CD4-positive, alpha-beta memory T cell (primary cell): ENCODE results near the gene PCDHGB1. TPM values are rescaled to one million over a fixed set of nuclear protein-coding genes. Genes with fewer than 3 reads are reported as not detected.
"Not testable (repeated sequence)": the region's sequence is repeated elsewhere in the genome, so short reads cannot be mapped to it uniquely, and the experiment has no call there.

Source experiments
- CTCF ChIA-PET: fragments of 350-600 bp; sonication (Branson Sonifier 250); formaldehyde crosslinking; loops from one replicate; lab custom pipeline; 2021; ENCODE audit warnings: inconsistent platforms; ENCODE audit not compliant: partially characterized antibody; lab: Charles Lee
- POLR2A ChIA-PET: fragments of 350-600 bp; sonication (Branson Sonifier 250); formaldehyde crosslinking; loops from one replicate; lab custom pipeline; 2021; ENCODE audit not compliant: partially characterized antibody; lab: Charles Lee
- DNase-seq, 5 donors: peaks; one replicate each; pipeline versions ENCODE4 v3.0.0 to v3.0.0-alpha.2; 2020 to 2022; ENCODE audit warnings: mixed read lengths in 1 of 5
- H3K27ac ChIP-seq: one replicate; pipeline ENCODE4 v1.7.0; 2013; ENCODE audit warnings: low read depth, low read length
- H3K27me3 ChIP-seq: 2 replicates; pipeline ENCODE4 v1.7.0; 2013; ENCODE audit warnings: mild to moderate bottlenecking, low read length, moderate library complexity; ENCODE audit not compliant: insufficient read depth
- H3K36me3 ChIP-seq: 2 replicates; pipeline ENCODE4 v1.7.0; 2013; ENCODE audit warnings: mild to moderate bottlenecking, low read length, moderate library complexity; ENCODE audit not compliant: insufficient read depth
- H3K4me1 ChIP-seq: 2 replicates; pipeline ENCODE4 v1.7.0; 2013; ENCODE audit warnings: mild to moderate bottlenecking, low read length, moderate library complexity; ENCODE audit not compliant: insufficient read depth
- H3K4me3 ChIP-seq, 2 donors: one replicate each; pipeline ENCODE4 v1.7.0; 2013; ENCODE audit warnings: low read length in 2 of 2, mild to moderate bottlenecking in 1 of 2
- H3K9me3 ChIP-seq, 2 donors: one replicate each; pipeline ENCODE4 v1.7.0; 2013; ENCODE audit warnings: low read length in 2 of 2, control low read depth in 1 of 2; ENCODE audit not compliant: control insufficient read depth in 1 of 2
- H3K27ac Mint-ChIP-seq, 7 donors: one replicate each; pipeline ENCODE4 v1.8.0; 2020 to 2021; ENCODE audit warnings: mixed read lengths in 7 of 7, mild to moderate bottlenecking in 6 of 7, inconsistent platforms in 3 of 7, moderate library complexity in 3 of 7
- H3K27me3 Mint-ChIP-seq, 2 donors: one replicate each; pipeline ENCODE4 v1.8.0; 2020 to 2021; ENCODE audit warnings: mixed read lengths in 2 of 2
- H3K36me3 Mint-ChIP-seq, 2 donors: one replicate each; pipeline ENCODE4 v1.8.0; 2020 to 2021; ENCODE audit warnings: mixed read lengths in 2 of 2, inconsistent platforms in 1 of 2, mild to moderate bottlenecking in 1 of 2
- H3K4me1 Mint-ChIP-seq, 4 donors: one replicate each; pipeline ENCODE4 v1.8.0; 2020 to 2021; ENCODE audit warnings: mixed read lengths in 4 of 4, mild to moderate bottlenecking in 1 of 4
- H3K4me3 Mint-ChIP-seq, 8 donors: one replicate each; pipeline ENCODE4 v1.8.0; 2020 to 2021; ENCODE audit warnings: mixed read lengths in 8 of 8, mild to moderate bottlenecking in 7 of 8, moderate library complexity in 6 of 8, inconsistent platforms in 3 of 8
- H3K9me3 Mint-ChIP-seq, 8 donors: one replicate each; pipeline ENCODE4 v1.8.0; 2020 to 2021; ENCODE audit warnings: mixed read lengths in 8 of 8, mild to moderate bottlenecking in 5 of 8, inconsistent platforms in 3 of 8, moderate library complexity in 1 of 8
- intact Hi-C: fragments of 100-400 bp; cut with micrococcal nuclease; formaldehyde crosslinking; loops from one replicate; pipeline ENCODE4 v1.15.1; 2023
- polyA plus RNA-seq, 2 donors: library from polyadenylated mRNA; unstranded; fragments of 300-500 nt; fragmentation: Illumina TruSeq; gene quantifications; one replicate each; pipeline ENCODE4 v1.2.3, GENCODE V29; 2021
- total RNA-seq, 2 experiments: library from RNA; stranded (reverse); gene quantifications; one replicate each; pipeline ENCODE4 v1.2.3, GENCODE V29; 2021

The PCDHGB1 gene
- total and polyA plus RNA-seq, 4 experiments from 2014 or later: 0.17 to 0.26 TPM; not detected in 2

DNA sequence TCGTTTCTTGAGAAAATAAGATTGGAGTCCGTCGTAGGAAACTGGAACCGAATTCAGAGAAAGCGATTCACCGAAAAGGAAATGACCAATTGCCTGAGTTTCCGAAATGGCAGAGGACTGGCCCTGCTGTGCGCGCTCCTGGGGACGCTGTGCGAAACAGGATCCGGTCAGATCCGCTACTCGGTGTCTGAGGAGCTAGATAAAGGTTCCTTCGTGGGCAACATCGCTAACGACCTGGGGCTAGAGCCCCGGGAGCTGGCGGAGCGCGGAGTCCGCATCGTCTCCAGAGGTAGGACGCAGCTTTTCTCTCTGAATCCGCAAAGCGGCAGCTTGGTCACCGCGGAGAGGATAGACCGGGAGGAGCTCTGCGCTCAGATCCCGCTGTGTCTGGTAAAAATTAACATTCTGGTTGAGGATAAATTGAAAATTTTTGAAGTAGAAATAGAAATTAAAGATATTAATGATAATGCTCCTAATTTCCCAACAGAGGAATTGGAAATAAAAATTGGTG lies 5.9 kb upstream of the PCDHGB1 start:
- ChIA-PET CTCF (interaction anchor here (1.0 to 1.5 kb wide), 2 partner anchors 214 to 223 kb away, joined by 3 read pairs; no protein-coding TSS in a partner anchor), POLR2A (no interaction called here)
- Mint-ChIP-seq H3K9me3 (peaks cover 3 to 73% (median 62%) of the 10 kb centered on the region in 8 donors), H3K4me1 (peaks cover 0 to 3% (median 0%) of the 10 kb centered on the region in 4 donors), H3K27ac (no peak overlapping the region), H3K36me3 (peaks cover 5 to 9% of the 10 kb centered on the region in 2 donors), H3K4me3 (peak overlapping the region in 7 of 8 donors; percentile 46 to 73 (median 71)), H3K27me3 (peaks cover 28 to 33% of the 10 kb centered on the region in 2 donors)
- no peaks in the 10 kb centered on the region for H3K27me3 ChIP-seq
- no peaks in the 10 kb centered on the region for H3K36me3 ChIP-seq
- no peak for DNase-seq
- no peak overlapping the region for H3K27ac ChIP-seq
- no peaks in the 10 kb centered on the region for H3K4me1 ChIP-seq
- H3K9me3 ChIP-seq: peaks cover 0 to 7% of the 10 kb centered on the region in 2 donors
- H3K4me3 ChIP-seq: no peak overlapping the region
- intact Hi-C loops: no loop called here

DNA sequence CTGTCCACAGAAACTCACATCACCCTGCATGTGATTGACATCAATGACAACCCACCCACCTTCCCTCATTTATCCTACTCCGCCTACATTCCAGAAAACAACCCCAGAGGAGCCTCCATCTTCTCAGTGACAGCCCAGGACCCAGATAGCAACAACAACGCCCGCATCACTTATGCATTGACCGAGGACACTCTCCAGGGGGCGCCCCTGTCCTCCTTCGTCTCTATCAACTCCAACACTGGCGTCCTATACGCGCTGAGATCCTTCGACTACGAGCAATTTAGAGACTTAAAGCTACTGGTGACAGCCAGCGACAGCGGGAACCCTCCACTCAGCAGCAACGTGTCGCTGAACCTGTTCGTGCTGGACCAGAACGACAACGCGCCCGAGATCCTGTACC lies 4.6 kb upstream of the PCDHGB1 start:
- Mint-ChIP-seq H3K4me3 (peak overlapping the region in 1 of 8 donors; percentile 20), H3K9me3 (peaks cover 3 to 72% (median 60%) of the 10 kb centered on the region in 8 donors), H3K36me3 (peaks cover 5 to 12% of the 10 kb centered on the region in 2 donors), H3K4me1 (peaks cover 0 to 6% (median 2%) of the 10 kb centered on the region in 4 donors), H3K27ac (peak overlapping the region in 1 of 7 donors; percentile 51), H3K27me3 (peaks cover 30 to 38% of the 10 kb centered on the region in 2 donors)
- no peaks in the 10 kb centered on the region for H3K4me1 ChIP-seq
- no peak overlapping the region for H3K4me3 ChIP-seq
- no peak overlapping the region for H3K27ac ChIP-seq
- peaks cover 0 to 3% of the 10 kb centered on the region in 2 donors for H3K9me3 ChIP-seq
- H3K36me3 ChIP-seq: no peaks in the 10 kb centered on the region
- H3K27me3 ChIP-seq: no peaks in the 10 kb centered on the region
- DNase-seq: no peak
- POLR2A ChIA-PET: no interaction called here
- intact Hi-C loops: no loop called here
- CTCF ChIA-PET: no interaction called here

DNA sequence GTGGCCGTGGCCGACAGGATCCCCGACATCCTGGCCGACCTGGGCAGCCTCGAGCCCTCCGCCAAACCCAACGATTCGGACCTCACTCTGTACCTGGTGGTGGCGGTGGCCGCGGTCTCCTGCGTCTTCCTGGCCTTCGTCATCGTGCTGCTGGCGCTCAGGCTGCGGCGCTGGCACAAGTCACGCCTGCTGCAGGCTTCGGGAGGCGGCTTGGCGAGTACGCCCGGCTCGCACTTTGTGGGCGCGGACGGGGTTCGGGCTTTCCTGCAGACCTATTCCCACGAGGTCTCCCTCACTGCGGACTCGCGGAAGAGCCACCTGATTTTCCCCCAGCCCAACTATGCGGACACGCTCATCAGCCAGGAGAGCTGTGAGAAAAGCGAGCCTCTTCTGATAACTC lies 3.9 kb upstream of the PCDHGB1 start:
- intact Hi-C loops, H3K36me3 ChIP-seq, H3K27ac ChIP-seq, POLR2A ChIA-PET, DNase-seq, H3K4me3 ChIP-seq, H3K9me3 ChIP-seq, H3K4me3 Mint-ChIP-seq, H3K4me1 Mint-ChIP-seq, H3K27me3 ChIP-seq, H3K4me1 ChIP-seq: not testable (repeated sequence)
- CTCF ChIA-PET: interaction anchor here (1.4 kb wide), 1 partner anchor 221 kb away, joined by 6 read pairs; no protein-coding TSS in a partner anchor
- peaks cover 3 to 77% (median 64%) of the 10 kb centered on the region in 8 donors for H3K9me3 Mint-ChIP-seq
- H3K27ac Mint-ChIP-seq: peak overlapping the region in 1 of 7 donors; percentile 47
- H3K27me3 Mint-ChIP-seq: peaks cover 33 to 44% of the 10 kb centered on the region in 2 donors
- H3K36me3 Mint-ChIP-seq: peaks cover 5 to 12% of the 10 kb centered on the region in 2 donors

DNA sequence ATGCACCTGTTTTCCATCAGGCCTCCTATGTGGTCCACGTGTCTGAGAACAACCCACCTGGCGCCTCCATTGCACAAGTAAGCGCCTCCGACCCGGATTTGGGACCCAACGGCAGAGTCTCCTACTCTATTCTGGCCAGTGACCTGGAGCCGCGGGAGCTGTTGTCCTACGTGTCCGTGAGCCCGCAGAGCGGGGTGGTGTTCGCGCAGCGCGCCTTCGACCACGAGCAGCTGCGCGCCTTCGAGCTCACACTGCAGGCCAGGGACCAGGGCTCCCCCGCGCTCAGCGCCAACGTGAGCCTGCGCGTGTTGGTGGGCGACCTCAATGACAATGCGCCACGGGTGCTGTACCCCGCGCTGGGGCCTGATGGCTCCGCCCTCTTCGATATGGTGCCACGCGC lies 1.7 kb downstream of the PCDHGB1 start:
- H3K36me3 ChIP-seq: no peaks in the 10 kb centered on the region
- CTCF ChIA-PET: no interaction called here

DNA sequence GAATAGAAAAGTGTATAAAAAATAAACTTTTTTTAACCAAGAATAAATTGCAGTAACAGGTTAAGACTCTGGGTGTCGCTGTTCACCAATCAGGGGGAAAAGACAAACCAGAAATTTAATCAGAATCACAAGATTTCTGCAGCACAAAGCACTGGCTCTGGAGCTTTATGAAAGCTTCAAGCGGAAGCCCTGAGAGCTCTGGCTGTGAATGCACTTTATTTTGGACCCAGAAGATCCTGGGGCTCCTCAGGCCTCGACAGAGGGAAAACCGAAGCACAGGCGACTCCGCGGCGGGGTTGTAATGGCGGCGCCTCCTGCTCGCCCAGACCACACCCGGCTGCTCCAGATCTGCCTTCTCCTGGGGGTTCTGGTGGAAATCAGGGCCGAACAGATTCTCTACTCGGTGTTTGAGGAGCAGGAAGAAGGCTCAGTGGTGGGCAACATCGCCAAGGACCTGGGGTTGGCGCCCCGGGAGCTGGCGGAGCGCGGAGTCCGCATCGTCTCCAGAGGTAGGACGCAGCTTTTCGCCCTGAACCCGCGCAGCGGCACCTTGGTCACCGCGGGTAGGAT lies 5.1 kb downstream of the PCDHGB1 start, which contains the start of gene PCDHGA4:
Gene PCDHGA4 (plus strand): TSS at position 122 of the 570 bp plus-strand sequence. CDS start 87 bp downstream, at position 209.
- Mint-ChIP-seq H3K36me3 (peaks cover 4 to 8% of the 10 kb centered on the region in 2 donors), H3K9me3 (peaks cover 0 to 65% (median 47%) of the 10 kb centered on the region in 8 donors), H3K27ac (no peak within 1 kb of the TSS), H3K4me3 (peak within 1 kb of the TSS in 7 of 8 donors; percentile 33 to 58 (median 46)), H3K27me3 (peaks cover 41 to 44% of the 10 kb centered on the region in 2 donors), H3K4me1 (peaks cover 0 to 6% (median 3%) of the 10 kb centered on the region in 4 donors)
- intact Hi-C loops: loop anchor here (10.0 kb wide), 1 partner anchor 200 kb away; no protein-coding TSS in a partner anchor
- no peak within 1 kb of the TSS for H3K4me3 ChIP-seq
- no peaks in the 10 kb centered on the region for H3K36me3 ChIP-seq
- ChIA-PET CTCF (interaction anchor here (1.7 to 2.2 kb wide), 2 partner anchors 15 to 209 kb away, joined by 5 read pairs; partner anchors contain the start of gene PCDHGB3), POLR2A (no interaction called here)
- H3K9me3 ChIP-seq: no peaks in the 10 kb centered on the region
- peak in 1 of 5 donors; percentile 17 for DNase-seq
- H3K4me1 ChIP-seq: no peaks in the 10 kb centered on the region
- no peak within 1 kb of the TSS for H3K27ac ChIP-seq
- H3K27me3 ChIP-seq: peaks cover 11% of the 10 kb centered on the region

More for the DNA sequence above, 1.7 kb downstream of the PCDHGB1 start:
- POLR2A ChIA-PET: no interaction called here
- Mint-ChIP-seq H3K36me3 (peaks cover 2 to 6% of the 10 kb centered on the region in 2 donors), H3K27me3 (peaks cover 36 to 42% of the 10 kb centered on the region in 2 donors), H3K27ac (no peak overlapping the region), H3K4me1 (peaks cover 0 to 4% (median 2%) of the 10 kb centered on the region in 4 donors), H3K9me3 (peaks cover 0 to 64% (median 51%) of the 10 kb centered on the region in 8 donors), H3K4me3 (no peak overlapping the region)
- H3K4me3 ChIP-seq: no peak overlapping the region
- peaks cover 3% of the 10 kb centered on the region for H3K27me3 ChIP-seq
- H3K9me3 ChIP-seq: peaks cover 0 to under 1% of the 10 kb centered on the region in 2 donors
- intact Hi-C loops: loop anchor here (10.0 kb wide), 1 partner anchor 203 kb away; no protein-coding TSS in a partner anchor
- H3K27ac ChIP-seq: no peak overlapping the region
- no peaks in the 10 kb centered on the region for H3K4me1 ChIP-seq
- no peak for DNase-seq

DNA sequence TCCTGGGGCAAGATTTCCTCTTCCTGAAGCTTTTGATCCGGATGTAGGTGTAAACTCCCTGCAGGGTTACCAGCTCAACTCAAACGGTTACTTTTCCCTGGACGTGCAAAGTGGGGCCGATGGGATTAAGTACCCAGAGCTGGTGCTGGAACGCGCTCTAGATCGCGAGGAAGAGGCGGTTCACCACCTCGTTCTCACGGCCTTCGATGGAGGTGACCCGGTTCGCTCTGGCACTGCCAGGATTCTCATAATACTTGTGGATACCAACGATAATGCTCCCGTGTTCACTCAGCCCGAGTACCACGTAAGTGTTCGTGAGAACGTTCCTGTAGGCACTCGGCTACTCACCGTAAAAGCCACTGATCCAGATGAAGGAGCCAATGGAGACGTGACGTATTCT lies 5.7 kb downstream of the PCDHGB1 start:
- intact Hi-C loops: loop anchor here (10.0 kb wide), 1 partner anchor 199 kb away; no protein-coding TSS in a partner anchor
- ChIA-PET POLR2A (no interaction called here), CTCF (interaction anchor here (1.7 to 2.2 kb wide), 2 partner anchors 14 to 208 kb away, joined by 5 read pairs; partner anchors contain the start of gene PCDHGB3)
- peaks cover 5 to 8% of the 10 kb centered on the region in 2 donors for H3K36me3 Mint-ChIP-seq
- peaks cover 36 to 43% of the 10 kb centered on the region in 2 donors for H3K27me3 Mint-ChIP-seq
- peaks cover 0 to 5% (median 2%) of the 10 kb centered on the region in 4 donors for H3K4me1 Mint-ChIP-seq
- H3K4me3 ChIP-seq: no peak overlapping the region
- H3K9me3 Mint-ChIP-seq: peaks cover 0 to 65% (median 50%) of the 10 kb centered on the region in 8 donors
- peak overlapping the region in 2 of 8 donors; percentile 10 to 25 for H3K4me3 Mint-ChIP-seq
- no peaks in the 10 kb centered on the region for H3K4me1 ChIP-seq
- no peaks in the 10 kb centered on the region for H3K36me3 ChIP-seq
- H3K27ac Mint-ChIP-seq: no peak overlapping the region
- no peak for DNase-seq
- H3K9me3 ChIP-seq: no peaks in the 10 kb centered on the region
- peaks cover 11% of the 10 kb centered on the region for H3K27me3 ChIP-seq
- H3K27ac ChIP-seq: no peak overlapping the region

DNA sequence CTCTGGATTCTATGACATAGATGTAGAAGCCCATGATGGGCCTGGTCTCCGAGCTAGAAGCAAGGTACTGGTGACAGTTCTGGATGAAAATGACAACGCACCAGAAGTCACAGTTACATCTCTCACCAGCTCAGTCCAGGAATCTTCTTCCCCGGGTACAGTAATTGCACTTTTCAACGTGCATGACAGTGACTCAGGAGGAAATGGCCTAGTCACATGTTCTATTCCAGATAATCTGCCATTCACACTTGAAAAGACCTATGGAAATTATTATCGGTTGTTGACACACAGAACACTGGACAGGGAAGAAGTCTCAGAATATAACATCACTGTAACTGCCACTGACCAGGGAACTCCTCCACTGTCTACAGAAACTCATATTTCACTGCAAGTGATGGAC lies 6.2 kb downstream of the PCDHGB1 start:
- no peak overlapping the region for H3K4me3 Mint-ChIP-seq
- H3K36me3 Mint-ChIP-seq: peaks cover 8 to 9% of the 10 kb centered on the region in 2 donors
- H3K36me3 ChIP-seq: no peaks in the 10 kb centered on the region
- H3K27me3 ChIP-seq: peaks cover 11% of the 10 kb centered on the region
- H3K4me1 Mint-ChIP-seq: peaks cover 0 to 5% (median 2%) of the 10 kb centered on the region in 4 donors
- H3K4me3 ChIP-seq: no peak overlapping the region
- POLR2A ChIA-PET: no interaction called here
- intact Hi-C loops: loop anchor here (10.0 kb wide), 1 partner anchor 199 kb away; no protein-coding TSS in a partner anchor
- DNase-seq: no peak
- no peak overlapping the region for H3K27ac ChIP-seq
- H3K27ac Mint-ChIP-seq: no peak overlapping the region
- peaks cover 0 to 65% (median 50%) of the 10 kb centered on the region in 8 donors for H3K9me3 Mint-ChIP-seq
- H3K9me3 ChIP-seq: peaks cover 0 to under 1% of the 10 kb centered on the region in 2 donors
- H3K4me1 ChIP-seq: no peaks in the 10 kb centered on the region
- CTCF ChIA-PET: interaction anchor here (1.7 to 2.2 kb wide), 2 partner anchors 14 to 208 kb away, joined by 5 read pairs; partner anchors contain the start of gene PCDHGB3
- H3K27me3 Mint-ChIP-seq: peaks cover 40 to 43% of the 10 kb centered on the region in 2 donors
